Astrocyte of the spinal cord (primary cell): ENCODE results near the gene ZCCHC14.

ENCODE experiments used
- DNase-seq: peaks from one replicate; pipeline ENCODE4 v3.0.0; 2011; ENCODE audit warnings: low read depth, low spot score
- H3K4me3 ChIP-seq: 2 replicates; pipeline ENCODE4 v1.5.1; 2011; ENCODE audit warnings: low read depth, mild to moderate bottlenecking, low read length, moderate library complexity
- in situ Hi-C: cut with HindIII; loops from 2 replicates; pipeline ENCODE4 v1.10.0; 2017; ENCODE audit warnings: low sequenced_read_pairs
- TF ChIP-seq, protein P1 (sequence below): IDR thresholded peaks from 2 replicates; pipeline ENCODE4 v1.5.1; 2012; ENCODE audit warnings: low read depth, mild to moderate bottlenecking, low read length, inconsistent platforms

ZCCHC14 gene

DNA sequence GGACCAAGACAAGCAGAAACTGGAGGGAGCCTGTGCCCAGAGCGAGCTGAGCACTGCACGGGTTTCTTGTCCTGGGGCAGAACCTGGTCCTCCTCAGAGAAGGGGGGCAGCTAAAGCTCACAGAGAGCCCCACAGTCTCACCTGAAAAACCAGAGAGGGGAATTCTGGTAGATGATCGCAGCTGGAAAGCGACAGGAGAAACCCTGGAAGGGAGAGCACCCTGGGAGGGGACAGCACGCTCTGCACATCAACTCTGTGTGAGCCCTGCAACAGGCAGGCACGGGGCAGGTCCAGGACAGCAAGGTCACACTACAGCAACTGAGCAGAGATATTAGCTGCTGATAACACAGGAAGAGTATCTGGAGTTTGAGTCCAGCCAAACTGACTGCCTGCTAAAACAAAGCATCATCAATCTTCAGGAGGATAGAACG, 18.2 kb downstream of the ZCCHC14 start:
- TF ChIP-seq, protein P1, sequence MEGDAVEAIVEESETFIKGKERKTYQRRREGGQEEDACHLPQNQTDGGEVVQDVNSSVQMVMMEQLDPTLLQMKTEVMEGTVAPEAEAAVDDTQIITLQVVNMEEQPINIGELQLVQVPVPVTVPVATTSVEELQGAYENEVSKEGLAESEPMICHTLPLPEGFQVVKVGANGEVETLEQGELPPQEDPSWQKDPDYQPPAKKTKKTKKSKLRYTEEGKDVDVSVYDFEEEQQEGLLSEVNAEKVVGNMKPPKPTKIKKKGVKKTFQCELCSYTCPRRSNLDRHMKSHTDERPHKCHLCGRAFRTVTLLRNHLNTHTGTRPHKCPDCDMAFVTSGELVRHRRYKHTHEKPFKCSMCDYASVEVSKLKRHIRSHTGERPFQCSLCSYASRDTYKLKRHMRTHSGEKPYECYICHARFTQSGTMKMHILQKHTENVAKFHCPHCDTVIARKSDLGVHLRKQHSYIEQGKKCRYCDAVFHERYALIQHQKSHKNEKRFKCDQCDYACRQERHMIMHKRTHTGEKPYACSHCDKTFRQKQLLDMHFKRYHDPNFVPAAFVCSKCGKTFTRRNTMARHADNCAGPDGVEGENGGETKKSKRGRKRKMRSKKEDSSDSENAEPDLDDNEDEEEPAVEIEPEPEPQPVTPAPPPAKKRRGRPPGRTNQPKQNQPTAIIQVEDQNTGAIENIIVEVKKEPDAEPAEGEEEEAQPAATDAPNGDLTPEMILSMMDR: no peak
- no peak for DNase-seq
- in situ Hi-C loops: no loop called here
- H3K4me3 ChIP-seq: no peak overlapping the region

DNA sequence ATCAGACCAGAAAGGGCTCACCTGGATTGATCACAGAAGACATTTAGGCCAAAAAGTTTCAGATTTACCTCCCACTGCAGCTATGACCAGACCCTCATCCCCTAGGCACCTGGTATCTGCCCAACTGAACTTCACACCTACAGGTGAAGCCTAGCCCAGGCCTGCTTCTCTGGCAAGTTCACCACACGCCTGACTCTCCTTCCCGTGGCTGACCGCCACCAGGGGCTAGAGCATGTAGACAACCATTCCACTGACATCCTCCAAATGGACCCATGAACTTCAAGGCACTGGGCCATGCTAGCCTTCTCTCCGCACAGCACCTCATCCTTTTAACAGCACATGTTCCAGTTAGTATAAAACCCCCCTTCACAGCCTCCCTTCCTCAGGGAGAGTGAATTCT, 18.8 kb downstream of the ZCCHC14 start:
- in situ Hi-C loops: no loop called here

DNA sequence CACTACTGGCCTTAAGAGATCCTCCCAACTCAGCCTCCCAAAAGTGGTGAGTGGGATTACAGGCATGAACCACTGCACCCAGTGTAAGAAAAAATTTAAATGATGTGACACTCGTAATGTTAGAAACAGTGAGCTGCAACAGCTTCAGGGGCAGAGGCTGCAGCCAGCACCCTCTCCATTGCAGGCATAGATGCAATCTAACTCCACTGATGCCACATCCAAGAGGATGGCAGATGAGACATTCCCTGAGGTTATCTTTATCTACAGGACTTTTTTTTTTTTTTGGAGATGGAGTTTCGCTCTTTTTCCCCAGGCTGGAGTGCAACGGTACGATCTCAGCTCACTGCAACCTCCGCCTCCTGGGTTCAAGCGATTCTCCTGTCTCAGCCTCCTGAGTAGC, 19.9 kb downstream of the ZCCHC14 start:
- no peak overlapping the region for H3K4me3 ChIP-seq
- DNase-seq: no peak
- TF ChIP-seq, protein P1: no peak
- in situ Hi-C loops: no loop called here

More for the DNA sequence above, 18.8 kb downstream of the ZCCHC14 start:
- DNase-seq: no peak
- no peak overlapping the region for H3K4me3 ChIP-seq
- TF ChIP-seq, protein P1: no peak

DNA sequence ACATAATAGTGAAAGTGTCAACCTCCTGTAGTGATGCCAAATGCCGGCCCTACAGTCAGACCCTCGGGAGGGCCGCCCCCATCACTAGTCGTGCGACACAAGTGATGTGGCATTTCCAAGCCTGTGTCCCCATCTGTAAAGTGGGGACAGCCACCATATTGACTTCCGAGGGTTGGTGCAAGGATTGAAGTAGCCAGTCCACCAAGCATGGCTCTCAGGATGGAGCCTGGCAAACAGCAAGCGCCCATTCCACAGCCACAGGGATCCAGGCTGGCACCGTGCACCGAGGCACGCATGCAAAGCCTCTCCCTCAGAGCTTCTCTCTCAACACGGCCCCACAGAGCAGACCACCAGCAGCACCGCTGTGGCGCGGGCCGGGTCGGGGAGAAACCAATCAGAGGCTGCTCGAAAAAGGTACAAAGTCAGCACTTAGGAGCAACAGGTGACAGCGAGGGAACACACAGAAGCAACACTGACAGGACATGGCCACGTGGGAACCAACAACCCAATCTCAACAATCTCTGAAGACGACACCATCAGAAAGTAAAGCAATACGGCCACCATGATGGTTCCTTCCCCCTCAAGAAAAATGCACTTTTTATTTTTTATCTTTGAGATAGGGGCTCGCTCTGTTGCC, 20.6 kb downstream of the ZCCHC14 start:
- in situ Hi-C loops: no loop called here
- H3K4me3 ChIP-seq: no peak overlapping the region
- TF ChIP-seq, protein P1: no peak
- DNase-seq: no peak

DNA sequence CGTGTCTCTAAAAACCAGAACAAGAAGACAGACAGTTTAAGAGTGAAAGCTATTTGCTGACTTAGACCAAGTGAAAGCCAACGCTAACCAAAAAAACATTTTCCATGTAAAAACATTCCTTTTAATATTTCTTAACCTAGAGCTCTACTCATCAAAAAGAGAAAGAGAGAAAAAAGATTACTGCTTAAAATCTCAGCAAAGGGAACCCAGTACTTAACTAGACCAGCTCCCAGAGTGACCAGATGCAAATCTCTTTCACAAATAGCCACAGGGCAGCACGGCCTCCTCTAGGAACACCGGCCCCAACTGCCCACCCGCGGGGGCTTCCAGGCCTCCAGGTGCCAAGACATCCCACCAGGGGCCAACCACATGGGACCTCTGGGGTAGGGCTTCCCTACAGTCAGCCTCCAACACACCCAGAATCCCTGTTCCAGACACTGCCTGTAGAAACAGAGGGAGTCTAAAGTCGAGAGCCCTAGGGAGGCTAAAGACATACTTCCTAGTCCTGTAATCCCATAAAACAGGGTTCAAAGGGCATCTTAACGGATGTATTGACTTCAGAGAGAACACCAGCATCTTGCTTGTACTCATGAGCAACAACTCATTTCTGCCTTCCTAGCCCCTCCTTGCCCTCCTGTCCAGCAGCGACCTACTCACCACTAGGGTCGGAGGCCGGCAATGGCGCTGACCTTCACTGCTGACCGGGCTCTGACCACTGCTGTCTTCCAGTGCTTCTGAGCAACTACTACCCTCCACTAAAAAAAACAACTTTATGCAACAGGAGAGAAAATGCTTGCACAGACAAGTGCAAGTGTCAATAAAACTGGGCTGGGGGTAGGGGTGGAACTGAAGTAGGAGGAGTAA, 21.3 kb downstream of the ZCCHC14 start:
- no peak overlapping the region for H3K4me3 ChIP-seq
- TF ChIP-seq, protein P1: no peak
- in situ Hi-C loops: no loop called here
- no peak for DNase-seq

DNA sequence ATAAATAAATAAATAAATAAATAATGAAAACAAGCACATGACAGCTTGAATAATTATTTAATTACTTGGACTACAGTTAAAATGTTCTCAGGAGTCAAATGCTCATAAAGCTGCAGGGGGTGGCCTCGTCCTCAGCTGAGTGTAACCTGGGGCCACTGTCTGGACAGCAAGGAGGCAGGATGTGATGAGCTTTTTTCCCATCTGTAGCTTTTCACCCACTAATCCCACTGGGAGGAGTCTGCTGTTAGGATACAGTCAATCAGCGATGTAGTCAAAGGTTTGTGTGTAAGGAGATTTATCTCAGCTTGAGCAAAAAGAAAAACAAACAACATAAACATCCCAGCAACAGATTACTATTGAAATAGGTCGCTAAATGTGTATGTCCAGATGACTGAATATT, 22.5 kb downstream of the ZCCHC14 start:
- DNase-seq: no peak
- TF ChIP-seq, protein P1: no peak
- in situ Hi-C loops: no loop called here
- H3K4me3 ChIP-seq: no peak overlapping the region
